GM19099 (cell line): ENCODE data around the gene GPATCH8.

Source experiments
- POLR2A ChIP-seq: IDR thresholded peaks from 3 replicates; pipeline ENCODE4 v1.6.1; 2011; ENCODE audit warnings: low read depth; ENCODE audit not compliant: insufficient read length; ENCODE audit errors: extremely low read depth

GPATCH8 gene

DNA sequence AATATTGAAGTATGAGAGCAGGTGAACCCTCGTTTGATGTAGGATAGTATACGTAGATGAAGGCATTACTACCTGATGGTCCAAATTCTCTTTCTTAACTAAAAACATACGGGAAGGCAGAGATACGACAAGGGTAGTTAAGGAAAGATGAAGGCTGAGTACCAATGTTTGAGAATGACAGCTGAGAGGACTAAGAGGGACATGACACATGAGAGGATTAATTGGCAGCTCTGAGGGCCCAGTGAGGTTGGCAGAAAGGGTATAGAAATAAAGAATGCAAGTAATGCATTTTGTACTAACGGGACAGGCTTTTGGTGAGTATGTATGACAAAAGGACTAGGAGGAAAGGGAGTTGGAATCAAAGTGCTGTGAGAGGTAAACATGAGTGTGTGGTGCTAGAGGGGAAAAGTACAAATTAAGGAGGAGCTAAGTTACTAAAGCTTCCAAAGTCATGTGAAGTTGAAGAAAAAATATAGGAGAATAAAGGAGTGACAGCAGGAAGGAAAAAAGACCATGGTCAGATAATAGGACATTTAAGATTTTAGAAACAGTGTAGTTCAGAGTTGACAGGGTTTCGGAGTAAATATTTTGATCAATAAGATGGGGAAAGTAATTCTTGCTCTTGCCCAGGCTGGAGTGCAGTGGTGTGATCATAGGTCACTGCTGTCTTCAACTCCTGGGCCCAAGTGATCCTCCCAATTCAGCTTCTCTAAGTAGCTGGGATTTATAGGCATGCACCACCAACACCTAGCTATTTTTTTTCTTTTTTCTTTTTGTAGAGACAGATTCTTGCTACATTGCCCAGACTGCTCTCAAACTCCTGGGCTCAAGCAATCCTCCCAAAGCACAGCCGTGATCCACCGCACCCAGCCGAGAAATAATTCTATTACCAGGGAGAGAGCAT lies 70.7 kb downstream of the GPATCH8 start:
- no peak for TF ChIP-seq POLR2A

DNA sequence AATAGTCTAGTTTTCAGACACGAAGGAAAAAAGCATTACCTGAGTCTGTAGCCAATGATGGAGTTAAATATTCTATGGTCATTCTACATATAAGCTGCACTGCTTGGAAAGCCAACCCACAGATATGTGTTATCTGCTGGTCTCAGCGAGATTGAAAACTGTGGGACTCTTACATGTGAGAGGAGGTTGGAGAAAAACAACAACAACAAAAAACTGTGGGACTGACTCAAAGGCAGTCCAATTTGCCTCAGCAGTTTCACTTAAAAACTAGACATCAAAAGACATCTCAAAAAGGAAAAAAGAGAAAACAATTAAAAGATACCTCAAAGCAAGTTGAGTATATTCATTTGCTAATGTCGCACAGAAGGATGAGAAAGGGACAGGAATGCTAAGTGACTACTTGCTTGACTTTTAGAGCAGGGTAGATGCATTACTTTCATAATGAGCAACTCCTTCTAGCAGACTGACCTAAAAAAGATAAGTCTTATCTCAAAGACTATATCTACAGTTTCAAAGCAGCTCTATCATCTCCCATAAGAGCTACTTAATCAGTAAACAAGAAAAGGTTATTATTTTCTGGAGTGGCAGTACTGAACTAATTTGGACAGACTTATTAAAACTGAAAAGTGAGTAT lies 78.3 kb downstream of the GPATCH8 start:
- TF ChIP-seq POLR2A, result no peak

DNA sequence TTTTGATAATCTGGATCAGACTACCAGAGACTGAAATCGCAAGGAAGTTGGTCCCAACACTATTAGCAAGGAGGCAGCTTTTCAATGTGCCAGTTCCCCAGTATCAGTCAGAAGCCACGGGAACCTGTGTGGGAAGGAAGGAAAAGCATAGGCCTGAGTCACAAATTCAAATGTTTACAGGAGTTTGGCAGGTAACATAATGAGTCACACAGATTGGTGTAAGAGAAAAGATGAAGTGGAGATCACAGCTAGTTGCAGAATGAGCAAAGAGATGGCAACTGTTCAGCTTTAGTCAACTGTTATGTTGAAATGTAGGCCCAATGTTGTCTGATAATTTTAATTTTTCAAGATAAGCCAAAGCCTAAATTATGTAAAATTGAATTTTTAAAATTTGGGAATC lies 85.7 kb downstream of the GPATCH8 start:
- no peak for TF ChIP-seq POLR2A

DNA sequence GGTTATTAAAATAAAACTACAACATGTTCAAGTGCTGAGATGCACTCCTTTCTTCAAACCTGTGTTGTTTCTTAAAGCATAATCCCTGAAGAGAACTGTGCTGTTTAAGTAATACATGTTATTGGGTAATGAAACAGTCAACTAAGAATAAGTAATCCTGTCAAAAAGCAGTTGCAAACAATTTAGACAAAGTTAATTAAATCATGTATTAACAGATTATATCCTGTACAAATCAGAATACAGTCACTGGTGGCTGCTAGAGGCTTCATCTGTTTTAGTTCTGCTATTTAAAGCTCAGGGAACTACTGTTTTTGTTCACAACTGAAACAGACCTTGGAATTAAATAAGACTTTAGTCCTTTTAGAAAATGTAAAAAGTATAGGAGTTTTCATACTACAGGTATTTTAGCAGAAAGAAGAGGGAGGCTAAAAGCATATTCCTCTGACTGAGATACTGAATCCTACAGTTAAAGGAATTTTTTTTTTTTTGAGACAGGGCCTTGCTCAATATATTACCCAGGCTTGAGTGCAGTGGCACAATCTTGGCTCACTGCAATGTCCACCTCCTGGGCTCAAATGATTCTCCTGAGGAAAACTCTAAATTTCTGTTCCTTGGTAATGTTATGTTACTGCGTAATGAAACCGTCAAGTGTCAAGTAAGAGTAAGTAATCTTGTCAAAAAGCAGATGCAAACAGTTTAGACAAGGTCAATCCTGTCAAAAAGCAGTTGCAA lies 86.5 kb downstream of the GPATCH8 start:
- no peak for TF ChIP-seq POLR2A

DNA sequence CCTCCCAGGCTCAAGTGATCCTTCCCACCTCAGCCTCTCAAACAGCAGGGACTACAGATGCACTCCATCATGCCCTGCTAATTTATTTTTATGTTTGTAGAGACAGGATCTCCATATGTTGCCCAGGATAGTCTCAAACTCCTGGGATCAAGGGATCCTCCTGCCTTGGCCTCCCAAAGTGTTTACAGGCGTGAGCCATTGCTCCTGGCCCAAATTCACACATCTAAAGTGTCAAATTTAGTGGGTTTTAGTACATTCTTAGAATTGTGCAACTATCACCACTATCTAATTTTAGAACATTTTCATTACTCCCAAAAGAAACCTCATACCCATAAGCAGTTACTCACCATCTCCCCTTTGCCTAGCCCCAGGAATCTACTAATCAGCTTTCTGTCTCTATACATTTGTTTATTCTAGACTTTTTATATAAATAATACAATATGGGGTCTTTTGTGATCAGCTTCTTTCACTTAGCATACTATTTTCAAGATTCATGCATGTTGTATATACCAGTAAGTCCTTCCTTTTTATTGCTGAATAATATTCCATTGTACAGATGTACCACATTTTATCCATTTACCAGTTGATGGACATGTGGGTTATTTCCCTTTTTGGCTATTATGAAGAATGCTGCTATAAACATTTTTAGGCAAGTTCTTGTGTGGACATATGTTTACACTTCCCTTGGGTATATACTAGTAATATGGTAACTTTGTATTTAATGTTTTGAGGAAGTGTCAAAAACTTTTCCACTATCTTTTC lies 88.6 kb downstream of the GPATCH8 start:
- TF ChIP-seq POLR2A, result no peak

DNA sequence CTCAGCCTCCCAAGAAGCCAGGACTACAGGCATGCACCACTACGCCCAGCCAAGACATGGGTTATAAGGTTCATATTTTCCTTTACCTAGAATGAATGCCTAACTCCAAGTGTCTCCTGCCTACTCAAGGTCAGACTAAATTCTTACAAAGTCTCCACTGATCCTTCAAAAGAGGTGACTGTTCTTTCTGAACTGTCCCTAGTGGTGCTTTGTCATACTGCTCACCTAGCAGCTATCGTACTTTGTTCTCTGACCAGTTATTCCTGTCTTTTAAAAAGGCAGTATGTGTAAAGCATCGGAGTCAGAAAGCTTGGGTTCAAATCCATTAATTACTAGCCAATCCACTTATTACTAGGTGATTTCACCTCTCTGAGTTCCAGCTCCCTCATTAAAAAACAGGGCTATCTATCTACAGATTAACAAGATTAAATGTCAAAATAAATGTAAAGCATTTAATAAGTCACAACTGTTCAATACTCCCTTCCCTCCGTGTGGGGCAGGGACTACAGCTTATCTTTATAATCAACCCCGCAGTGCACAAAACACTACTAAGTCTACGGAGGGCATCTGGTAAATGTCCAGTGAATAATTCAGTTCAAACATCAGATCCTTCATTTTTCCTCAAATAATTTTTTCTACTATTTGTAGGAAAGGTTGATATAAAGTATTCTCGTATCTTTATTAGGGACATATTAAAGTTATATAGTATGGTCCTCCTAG lies 93.7 kb downstream of the GPATCH8 start:
- TF ChIP-seq POLR2A, result no peak

DNA sequence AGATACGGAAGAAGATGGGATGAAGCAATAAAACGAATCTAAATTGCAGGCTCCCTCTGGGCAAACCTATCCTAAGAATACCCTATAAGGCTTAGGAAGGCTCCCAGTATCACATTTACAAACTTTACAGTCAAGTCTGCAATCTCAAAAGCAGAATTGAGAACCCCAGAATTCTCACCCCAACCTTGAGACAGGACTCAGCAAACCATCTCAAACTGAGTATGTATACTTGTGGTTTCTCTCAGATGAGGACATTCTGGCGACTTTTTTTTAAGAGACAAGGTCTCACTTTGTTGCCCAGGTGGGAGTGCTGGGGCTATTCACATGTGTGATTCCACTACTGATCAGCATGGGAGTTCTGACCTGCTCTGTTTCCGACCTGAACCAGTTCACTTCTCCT lies 94.4 kb downstream of the GPATCH8 start:
- no peak for TF ChIP-seq POLR2A

DNA sequence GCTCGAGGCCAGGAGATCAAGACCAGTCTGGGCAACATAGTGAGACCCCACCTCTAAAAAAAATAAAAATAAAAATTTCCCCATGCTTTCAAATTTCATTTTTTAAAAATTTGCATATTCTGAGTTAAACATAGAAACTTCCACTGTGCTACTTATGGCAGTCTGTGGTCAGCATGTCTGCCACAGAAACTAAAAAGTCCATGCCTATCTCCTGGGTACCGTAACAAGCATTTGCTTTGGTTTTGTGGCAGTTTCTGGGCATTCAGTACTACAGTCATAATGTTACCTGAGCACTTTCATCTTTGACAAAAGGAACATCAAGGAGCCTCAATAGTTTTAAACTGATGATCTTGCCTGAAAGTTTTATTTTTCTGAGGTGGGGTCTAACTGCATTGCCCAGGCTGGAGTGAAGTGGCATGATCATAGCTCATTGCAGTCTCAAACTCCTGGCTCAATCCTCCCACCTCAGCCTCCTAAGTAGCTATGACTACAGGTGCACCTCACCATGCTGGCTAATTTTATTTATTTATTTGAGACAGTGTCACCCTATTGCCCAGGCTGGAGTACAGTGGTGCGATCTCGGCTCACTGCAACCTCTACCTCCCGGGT lies 100.5 kb downstream of the GPATCH8 start:
- TF ChIP-seq POLR2A, result no peak

DNA sequence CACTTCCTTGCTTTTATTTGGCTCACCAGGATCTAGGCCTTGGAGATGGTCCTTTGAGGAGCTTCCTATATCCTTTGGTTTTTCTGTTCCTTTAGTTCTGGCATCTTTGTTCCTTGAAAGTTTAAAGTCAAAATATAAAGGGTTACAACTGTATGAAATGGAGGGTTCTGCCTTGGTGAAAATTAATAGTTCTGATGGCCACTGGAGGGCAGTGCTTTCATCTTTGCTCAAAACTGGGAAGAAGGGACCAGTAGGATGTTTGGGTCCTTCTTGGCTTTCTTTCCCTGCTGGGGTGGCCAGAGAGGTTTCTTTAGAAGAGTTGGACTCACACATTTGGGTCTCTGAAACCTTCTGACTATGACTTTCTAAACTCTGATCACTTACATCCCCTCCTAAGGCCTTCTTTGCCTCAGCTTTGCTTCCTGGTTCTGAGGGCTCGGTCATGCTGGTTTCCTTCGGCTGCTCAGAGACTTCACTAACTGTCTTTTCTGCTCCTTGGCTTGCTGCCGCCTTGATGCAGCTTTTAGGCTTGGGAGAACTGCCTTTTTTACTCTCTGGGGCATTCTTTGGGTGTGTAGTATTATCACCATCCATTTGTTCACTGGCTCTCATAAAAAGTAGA lies 102.9 kb downstream of the GPATCH8 start:
- no peak for TF ChIP-seq POLR2A

DNA sequence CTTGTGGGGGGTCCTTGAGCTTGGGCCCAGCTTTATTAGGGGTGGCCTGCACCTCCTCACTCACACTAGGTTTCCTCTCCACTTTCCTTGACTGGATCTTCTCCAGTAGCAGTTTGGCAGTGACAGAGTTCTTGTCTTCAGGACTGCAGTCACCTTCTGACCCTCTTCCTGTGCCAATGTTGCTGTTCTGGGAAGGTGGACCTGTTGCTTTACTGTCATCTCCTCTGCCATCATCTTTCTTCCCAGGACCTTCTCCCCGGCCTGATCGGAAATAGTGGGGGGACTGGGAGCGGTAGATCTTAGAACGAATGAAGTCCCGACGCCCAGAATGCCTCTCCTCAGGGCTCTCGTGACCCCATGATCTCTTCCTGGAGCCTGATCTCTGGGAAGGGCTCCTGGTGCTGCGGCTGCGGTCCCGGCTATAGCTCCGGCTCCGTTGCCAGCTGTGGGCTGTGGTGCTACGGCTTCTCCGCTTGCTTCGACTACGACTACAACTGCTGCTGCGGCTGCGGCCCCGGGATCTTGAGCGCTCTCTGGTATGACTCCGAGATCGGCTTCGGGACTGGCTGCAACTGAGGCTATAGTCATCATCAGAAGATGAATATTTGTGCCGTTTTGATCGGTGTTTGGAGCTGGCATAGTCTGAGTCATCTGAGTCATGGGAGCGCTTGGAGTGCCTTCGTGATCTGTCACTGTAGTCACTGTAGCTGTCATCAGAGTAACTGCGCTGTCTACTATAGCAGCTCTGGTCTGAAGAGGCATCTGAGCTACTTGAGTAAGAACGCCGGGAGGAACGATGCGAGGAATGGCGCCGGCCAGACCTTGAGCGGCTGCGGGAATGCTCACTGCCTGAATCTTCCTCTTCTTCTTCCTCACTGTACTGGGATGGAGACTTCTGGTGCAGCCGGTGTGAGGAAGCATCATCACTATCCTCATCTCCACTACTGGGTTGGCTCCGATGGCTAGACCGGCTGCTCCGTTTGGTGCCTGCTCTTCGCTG lies 104.2 kb downstream of the GPATCH8 start:
- no peak for TF ChIP-seq POLR2A

DNA sequence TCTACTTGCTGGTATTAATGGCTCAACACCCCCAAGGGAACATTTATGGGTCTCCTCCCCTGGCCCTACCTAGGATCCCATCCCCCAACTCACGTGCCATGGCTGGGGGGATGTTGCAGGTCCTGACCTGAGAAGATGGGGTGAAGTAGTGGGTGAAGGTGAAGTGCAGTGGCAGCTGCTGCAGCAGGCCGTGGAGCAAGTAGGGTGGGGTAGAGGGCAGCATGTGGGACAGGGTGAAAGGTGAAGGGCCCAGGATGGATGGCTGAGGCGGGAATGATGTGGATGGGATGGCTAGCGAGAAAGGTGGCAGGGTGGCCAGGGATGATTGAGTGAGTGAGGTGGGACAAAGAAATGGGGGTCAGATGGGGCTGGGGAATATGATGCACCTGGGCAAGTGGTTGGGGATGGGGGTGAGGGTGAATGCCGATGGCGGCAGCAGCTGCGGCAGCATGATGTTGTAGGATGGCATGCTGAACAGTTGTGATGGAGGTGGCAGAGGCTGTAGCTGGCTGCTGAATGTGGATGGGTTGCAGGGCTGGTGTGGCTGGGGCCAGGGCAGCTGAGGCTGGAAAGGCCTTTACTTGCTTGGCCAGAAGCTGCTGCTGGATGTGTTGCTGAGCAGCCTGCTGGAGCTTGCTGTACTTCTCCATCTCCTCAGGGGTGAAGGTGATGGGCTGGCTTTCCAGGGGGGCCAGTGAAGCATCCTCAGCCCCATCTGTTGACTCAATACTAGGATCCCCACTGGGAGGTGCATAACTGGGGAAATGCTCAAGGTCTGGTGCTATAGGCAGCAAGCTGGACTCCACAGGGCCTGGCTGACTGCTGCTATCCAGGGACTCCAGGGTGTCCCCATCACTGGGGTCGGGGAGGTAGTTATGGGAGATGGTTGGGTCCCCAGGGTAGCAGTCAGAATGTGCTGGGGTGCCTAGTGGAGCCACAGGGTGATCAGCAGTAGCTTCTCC lies 105.4 kb downstream of the GPATCH8 start:
- no peak for TF ChIP-seq POLR2A
